Left cardiac atrium (tissue), 4 donors: ENCODE measurements around the gene BFSP2. TPM values are rescaled to one million over a fixed set of nuclear protein-coding genes. Genes with fewer than 3 reads are reported as not detected.
"Not testable (repeated sequence)": the region's sequence is repeated elsewhere in the genome, so short reads cannot be mapped to it uniquely, and the experiment has no call there.

Source experiments
- ATAC-seq, 2 donors: fragments of 200-7000 bp; cut with Tn5 transposase; one replicate each; pipeline ENCODE4 v1.9.1; 2020; ENCODE audit warnings: mild to moderate bottlenecking in 2 of 2, moderate library complexity in 2 of 2
- DNase-seq: peaks from one replicate; pipeline ENCODE4 v3.0.0-alpha.2; 2020
- intact Hi-C, 2 donors: fragments of 100-400 bp; cut with DNase I; formaldehyde crosslinking; loops; one replicate each; pipeline versions ENCODE4 v1.14.1 to v1.15.1; 2022 to 2023
- total RNA-seq, 2 donors: library from RNA; stranded (reverse); fragmentation: NEBNext Ultra II Directional; extraction: Animal tissue kit (Norgen Biotek cat#: 25700); gene quantifications; one replicate each; pipeline ENCODE4 v1.2.1, GENCODE V29; 2021
- donor health status: DM: no; HTN: yes; CAD: no.
- donor health status: DM: no; HTN: yes; CAD: no; lungs with severe emphysema.
- donor health status: DM: yes; HTN: yes; CAD: no.
- donor health status: Dilated cardiomyopathy.

Gene BFSP2
- total RNA-seq, 2 donors from 2014 or later: not detected

GRCh38 chr3:133469140-133469731 is 69.4 kb downstream of the BFSP2 start:
- intact Hi-C loops: loop anchor here in 1 of 2 donors (5.0 kb wide), 1 partner anchor 108 kb away; no protein-coding TSS in a partner anchor
- peak; percentile 54 to 78 for ATAC-seq
- peak; percentile 45 for DNase-seq

- ATAC-seq (peak in 1 of 2 donors; percentile 39), DNase-seq (no peak)
- intact Hi-C loops: no loop called here
Measured at GRCh38 chr3:133472242-133472641, 72.4 kb downstream of the BFSP2 start.

- DNase-seq: no peak
- intact Hi-C loops: no loop called here
- no peak for ATAC-seq
Measured at GRCh38 chr3:133472889-133473288, 73.0 kb downstream of the BFSP2 start.

- DNase-seq, ATAC-seq, intact Hi-C loops: not testable (repeated sequence)
Measured at GRCh38 chr3:133473472-133474191, 73.8 kb downstream of the BFSP2 start.

GRCh38 chr3:133474251-133474801 is 74.5 kb downstream of the BFSP2 start:
- ATAC-seq: peak; percentile 78 to 94
- intact Hi-C loops: no loop called here
- peak; percentile 73 for DNase-seq

GRCh38 chr3:133474817-133475216 is 75.0 kb downstream of the BFSP2 start:
- intact Hi-C loops: no loop called here
- DNase-seq: no peak
- no peak for ATAC-seq

GRCh38 chr3:133475245-133476010 is 75.6 kb downstream of the BFSP2 start:
- no peak for DNase-seq
- intact Hi-C loops: no loop called here
- no peak for ATAC-seq

- no peak for ATAC-seq
- no peak for DNase-seq
- intact Hi-C loops: no loop called here
Measured at GRCh38 chr3:133476971-133477375, 77.1 kb downstream of the BFSP2 start.

GRCh38 chr3:133477487-133477886 is 77.6 kb downstream of the BFSP2 start:
- DNase-seq: no peak
- intact Hi-C loops: no loop called here
- ATAC-seq: no peak

- ATAC-seq (no peak), DNase-seq (no peak)
- intact Hi-C loops: no loop called here
Measured at GRCh38 chr3:133478624-133479023, 78.8 kb downstream of the BFSP2 start.

GRCh38 chr3:133479401-133479800 is 79.5 kb downstream of the BFSP2 start:
- DNase-seq (no peak), ATAC-seq (no peak)
- intact Hi-C loops: no loop called here

GRCh38 chr3:133479895-133480669 is 80.2 kb downstream of the BFSP2 start:
- intact Hi-C loops: no loop called here
- ATAC-seq (no peak), DNase-seq (no peak)

- ATAC-seq, DNase-seq, intact Hi-C loops: not testable (repeated sequence)
Measured at GRCh38 chr3:133482474-133482873, 82.6 kb downstream of the BFSP2 start.

GRCh38 chr3:133486658-133487057 is 86.8 kb downstream of the BFSP2 start:
- no peak for DNase-seq
- no peak for ATAC-seq
- intact Hi-C loops: loop anchor here in 1 of 2 donors (5.0 kb wide), 1 partner anchor 91 kb away; no protein-coding TSS in a partner anchor

GRCh38 chr3:133487204-133487603 is 87.3 kb downstream of the BFSP2 start:
- intact Hi-C loops: loop anchor here in 1 of 2 donors (5.0 kb wide), 1 partner anchor 90 kb away; no protein-coding TSS in a partner anchor

GRCh38 chr3:133487920-133488540 is 88.2 kb downstream of the BFSP2 start:
- ATAC-seq: peak in 1 of 2 donors; percentile 50
- DNase-seq: no peak
- intact Hi-C loops: loop anchor here in 1 of 2 donors (5.0 kb wide), 1 partner anchor 89 kb away; no protein-coding TSS in a partner anchor

More at GRCh38 chr3:133487204-133487603, 87.3 kb downstream of the BFSP2 start:
- ATAC-seq (no peak), DNase-seq (no peak)

GRCh38 chr3:133488785-133489367 is 89.0 kb downstream of the BFSP2 start:
- ATAC-seq (peak; percentile 34 to 79), DNase-seq (no peak)
- intact Hi-C loops: loop anchor here in 1 of 2 donors (5.0 kb wide), 1 partner anchor 88 kb away; no protein-coding TSS in a partner anchor
